Right lung (tissue), 5 donors: ENCODE measurements around the gene TMEM178B. TPM values are rescaled to one million over a fixed set of nuclear protein-coding genes. Genes with fewer than 3 reads are reported as not detected.

Experiments
- DNase-seq, 2 donors: peaks; one replicate each; pipeline ENCODE4 v3.0.0-alpha.2; 2013
- polyA plus RNA-seq, 5 donors: library from polyadenylated mRNA; unstranded; fragments of 120-200 nt; gene quantifications; one replicate each; pipeline versions ENCODE4 v1.2.1 to v1.2.3, GENCODE V29; 2013; ENCODE audit warnings: inconsistent platforms in 1 of 5, low replicate concordance in 1 of 5; ENCODE audit not compliant: insufficient read length in 5 of 5, insufficient read depth in 1 of 5

Gene TMEM178B
- polyA plus RNA-seq, 5 donors: 2.8 to 5.2 (median 3.4) TPM

GRCh38 chr7:141421306-141421705 lies 347.4 kb downstream of the TMEM178B start:
- no peak for DNase-seq

GRCh38 chr7:141427134-141427533 lies 353.3 kb downstream of the TMEM178B start:
- DNase-seq: no peak

GRCh38 chr7:141430455-141431139 lies 356.7 kb downstream of the TMEM178B start:
- no peak for DNase-seq

- no peak for DNase-seq
These were observed 357.2 kb downstream of the TMEM178B start for GRCh38 chr7:141431140-141431479.

- no peak for DNase-seq
These were observed 357.8 kb downstream of the TMEM178B start for GRCh38 chr7:141431711-141432110.

GRCh38 chr7:141433698-141434097 lies 359.8 kb downstream of the TMEM178B start:
- no peak for DNase-seq

GRCh38 chr7:141436139-141436538 lies 362.3 kb downstream of the TMEM178B start:
- DNase-seq: no peak

- no peak for DNase-seq
These were observed 362.8 kb downstream of the TMEM178B start for GRCh38 chr7:141436575-141437075.

- no peak for DNase-seq
These were observed 365.3 kb downstream of the TMEM178B start for GRCh38 chr7:141439164-141439563.

- DNase-seq: no peak
These were observed 365.9 kb downstream of the TMEM178B start for GRCh38 chr7:141439776-141440175.

- DNase-seq: no peak
These were observed 368.2 kb downstream of the TMEM178B start for GRCh38 chr7:141441837-141442627.

- no peak for DNase-seq
These were observed 368.9 kb downstream of the TMEM178B start for GRCh38 chr7:141442781-141443180.

GRCh38 chr7:141444961-141445360 lies 371.1 kb downstream of the TMEM178B start:
- DNase-seq: no peak

- no peak for DNase-seq
These were observed 377.4 kb downstream of the TMEM178B start for GRCh38 chr7:141451232-141451631.

- DNase-seq: no peak
These were observed 379.0 kb downstream of the TMEM178B start for GRCh38 chr7:141452911-141453310.

- DNase-seq: no peak
These were observed 380.5 kb downstream of the TMEM178B start for GRCh38 chr7:141454338-141454737.

GRCh38 chr7:141455723-141456122 lies 381.9 kb downstream of the TMEM178B start:
- no peak for DNase-seq

- DNase-seq: no peak
These were observed 382.4 kb downstream of the TMEM178B start for GRCh38 chr7:141456298-141456697.

GRCh38 chr7:141456711-141457110 lies 382.8 kb downstream of the TMEM178B start:
- DNase-seq: no peak

- no peak for DNase-seq
These were observed 387.2 kb downstream of the TMEM178B start for GRCh38 chr7:141460781-141461715.

GRCh38 chr7:141461924-141462323 lies 388.1 kb downstream of the TMEM178B start:
- no peak for DNase-seq

- DNase-seq: no peak
These were observed 389.1 kb downstream of the TMEM178B start for GRCh38 chr7:141462958-141463357.
